GM18502 (cell line): ENCODE data around the gene OR6K6.

Experiments
- ATAC-seq: cut with Tn5 transposase; IDR thresholded peaks from one replicate; pipeline ENCODE4 v1.9.1; 2021; ENCODE audit warnings: mild to moderate bottlenecking; ENCODE audit not compliant: unreplicated experiment, poor library complexity

The OR6K6 gene

DNA sequence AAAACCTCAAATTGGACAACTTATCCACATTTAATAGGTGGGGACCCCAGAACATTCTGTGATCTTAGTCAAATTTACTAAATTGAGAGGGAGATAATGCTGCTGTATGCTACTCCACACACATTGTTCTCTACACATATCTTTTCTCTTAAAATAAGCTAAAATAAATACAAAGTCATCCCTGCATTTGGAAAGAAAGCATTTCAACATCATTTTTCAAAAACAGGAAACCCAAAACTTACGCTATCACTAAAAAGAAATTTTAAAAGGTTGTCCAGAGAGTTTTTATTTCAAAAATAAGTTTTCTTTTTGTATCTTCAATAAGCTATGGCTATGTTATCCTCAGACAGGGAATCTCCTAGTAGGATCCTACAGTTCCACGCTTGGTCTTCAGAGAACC is 46.0 kb downstream of the OR6K6 start:
- ATAC-seq, result no peak

- no peak for ATAC-seq
Measured at GRCh38 chr1:158801396-158801795, 46.9 kb downstream of the OR6K6 start.

- ATAC-seq, result no peak
Measured at GRCh38 chr1:158803678-158804077, 49.2 kb downstream of the OR6K6 start.
